HEK293 (cell line): ENCODE results near the gene GCH1.

ENCODE experiments used
- FEZF1 ChIP-seq: fragments of 450-650 bp; formaldehyde crosslinking; IDR thresholded peaks from 2 replicates; pipeline ENCODE4 v1.5.1; 2016; ENCODE audit warnings: missing biosample characterization, missing genetic modification characterization
- MZF1 ChIP-seq: fragments of 450-650 bp; formaldehyde crosslinking; IDR thresholded peaks from 2 replicates; pipeline ENCODE4 v1.5.1; 2017; ENCODE audit warnings: missing biosample characterization, missing genetic modification characterization, borderline replicate concordance
- OSR2 ChIP-seq: fragments of 450-650 bp; formaldehyde crosslinking; IDR thresholded peaks from 2 replicates; pipeline ENCODE4 v1.5.1; 2016; ENCODE audit warnings: missing biosample characterization, missing genetic modification characterization
- TCF7L2 ChIP-seq: IDR thresholded peaks from 2 replicates; pipeline ENCODE4 v1.6.1; 2011; ENCODE audit warnings: low read depth, mild to moderate bottlenecking, inconsistent platforms, low read length, moderate library complexity, borderline replicate concordance
- ZNF830 ChIP-seq: fragments of 450-650 bp; IDR thresholded peaks from 2 replicates; pipeline ENCODE4 v1.5.0; 2018; ENCODE audit warnings: missing biosample characterization, missing genetic modification characterization, low read depth, mild to moderate bottlenecking, moderate library complexity
- TF ChIP-seq, protein P1 (sequence below): fragments of 450-650 bp; formaldehyde crosslinking; IDR thresholded peaks from 2 replicates; pipeline ENCODE4 v1.5.1; 2016; ENCODE audit warnings: missing biosample characterization, missing genetic modification characterization
- TF ChIP-seq, protein P2 (sequence below): fragments of 450-650 bp; formaldehyde crosslinking; IDR thresholded peaks from 2 replicates; pipeline ENCODE4 v1.5.1; 2016; ENCODE audit warnings: missing biosample characterization, missing genetic modification characterization, borderline replicate concordance
- TF ChIP-seq, protein P3 (sequence below): fragments of 450-650 bp; formaldehyde crosslinking; IDR thresholded peaks from 2 replicates; pipeline ENCODE4 v1.5.1; 2016; ENCODE audit warnings: missing biosample characterization, missing genetic modification characterization

DNA sequence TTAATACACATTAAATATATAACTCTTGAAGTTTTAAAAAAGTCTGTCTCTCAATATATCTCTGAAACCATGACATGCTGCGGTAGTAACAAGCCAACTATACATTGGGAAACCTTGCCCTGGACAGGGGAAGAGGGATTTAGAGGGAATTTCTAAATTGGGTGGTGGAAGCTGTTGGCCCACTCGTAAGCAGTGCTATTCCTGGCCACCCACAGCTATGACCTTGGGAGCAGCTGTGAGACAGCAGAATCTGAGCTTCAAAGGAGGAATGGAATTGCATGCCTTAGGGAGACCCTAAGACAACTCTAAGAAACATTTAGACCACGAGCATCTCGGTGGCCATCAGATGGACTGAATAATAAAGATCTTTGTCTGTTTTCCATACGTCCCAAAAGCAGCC, 15.8 kb upstream of the GCH1 start:
- TF ChIP-seq OSR2 (tag by site-specific recombination) (no peak), TCF7L2 (no peak), MZF1 (tag by site-specific recombination) (no peak), FEZF1 (no peak), ZNF830 (no peak)
- TF ChIP-seq, protein P1, sequence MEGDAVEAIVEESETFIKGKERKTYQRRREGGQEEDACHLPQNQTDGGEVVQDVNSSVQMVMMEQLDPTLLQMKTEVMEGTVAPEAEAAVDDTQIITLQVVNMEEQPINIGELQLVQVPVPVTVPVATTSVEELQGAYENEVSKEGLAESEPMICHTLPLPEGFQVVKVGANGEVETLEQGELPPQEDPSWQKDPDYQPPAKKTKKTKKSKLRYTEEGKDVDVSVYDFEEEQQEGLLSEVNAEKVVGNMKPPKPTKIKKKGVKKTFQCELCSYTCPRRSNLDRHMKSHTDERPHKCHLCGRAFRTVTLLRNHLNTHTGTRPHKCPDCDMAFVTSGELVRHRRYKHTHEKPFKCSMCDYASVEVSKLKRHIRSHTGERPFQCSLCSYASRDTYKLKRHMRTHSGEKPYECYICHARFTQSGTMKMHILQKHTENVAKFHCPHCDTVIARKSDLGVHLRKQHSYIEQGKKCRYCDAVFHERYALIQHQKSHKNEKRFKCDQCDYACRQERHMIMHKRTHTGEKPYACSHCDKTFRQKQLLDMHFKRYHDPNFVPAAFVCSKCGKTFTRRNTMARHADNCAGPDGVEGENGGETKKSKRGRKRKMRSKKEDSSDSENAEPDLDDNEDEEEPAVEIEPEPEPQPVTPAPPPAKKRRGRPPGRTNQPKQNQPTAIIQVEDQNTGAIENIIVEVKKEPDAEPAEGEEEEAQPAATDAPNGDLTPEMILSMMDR (tag by site-specific recombination), result no peak
- TF ChIP-seq, protein P2, sequence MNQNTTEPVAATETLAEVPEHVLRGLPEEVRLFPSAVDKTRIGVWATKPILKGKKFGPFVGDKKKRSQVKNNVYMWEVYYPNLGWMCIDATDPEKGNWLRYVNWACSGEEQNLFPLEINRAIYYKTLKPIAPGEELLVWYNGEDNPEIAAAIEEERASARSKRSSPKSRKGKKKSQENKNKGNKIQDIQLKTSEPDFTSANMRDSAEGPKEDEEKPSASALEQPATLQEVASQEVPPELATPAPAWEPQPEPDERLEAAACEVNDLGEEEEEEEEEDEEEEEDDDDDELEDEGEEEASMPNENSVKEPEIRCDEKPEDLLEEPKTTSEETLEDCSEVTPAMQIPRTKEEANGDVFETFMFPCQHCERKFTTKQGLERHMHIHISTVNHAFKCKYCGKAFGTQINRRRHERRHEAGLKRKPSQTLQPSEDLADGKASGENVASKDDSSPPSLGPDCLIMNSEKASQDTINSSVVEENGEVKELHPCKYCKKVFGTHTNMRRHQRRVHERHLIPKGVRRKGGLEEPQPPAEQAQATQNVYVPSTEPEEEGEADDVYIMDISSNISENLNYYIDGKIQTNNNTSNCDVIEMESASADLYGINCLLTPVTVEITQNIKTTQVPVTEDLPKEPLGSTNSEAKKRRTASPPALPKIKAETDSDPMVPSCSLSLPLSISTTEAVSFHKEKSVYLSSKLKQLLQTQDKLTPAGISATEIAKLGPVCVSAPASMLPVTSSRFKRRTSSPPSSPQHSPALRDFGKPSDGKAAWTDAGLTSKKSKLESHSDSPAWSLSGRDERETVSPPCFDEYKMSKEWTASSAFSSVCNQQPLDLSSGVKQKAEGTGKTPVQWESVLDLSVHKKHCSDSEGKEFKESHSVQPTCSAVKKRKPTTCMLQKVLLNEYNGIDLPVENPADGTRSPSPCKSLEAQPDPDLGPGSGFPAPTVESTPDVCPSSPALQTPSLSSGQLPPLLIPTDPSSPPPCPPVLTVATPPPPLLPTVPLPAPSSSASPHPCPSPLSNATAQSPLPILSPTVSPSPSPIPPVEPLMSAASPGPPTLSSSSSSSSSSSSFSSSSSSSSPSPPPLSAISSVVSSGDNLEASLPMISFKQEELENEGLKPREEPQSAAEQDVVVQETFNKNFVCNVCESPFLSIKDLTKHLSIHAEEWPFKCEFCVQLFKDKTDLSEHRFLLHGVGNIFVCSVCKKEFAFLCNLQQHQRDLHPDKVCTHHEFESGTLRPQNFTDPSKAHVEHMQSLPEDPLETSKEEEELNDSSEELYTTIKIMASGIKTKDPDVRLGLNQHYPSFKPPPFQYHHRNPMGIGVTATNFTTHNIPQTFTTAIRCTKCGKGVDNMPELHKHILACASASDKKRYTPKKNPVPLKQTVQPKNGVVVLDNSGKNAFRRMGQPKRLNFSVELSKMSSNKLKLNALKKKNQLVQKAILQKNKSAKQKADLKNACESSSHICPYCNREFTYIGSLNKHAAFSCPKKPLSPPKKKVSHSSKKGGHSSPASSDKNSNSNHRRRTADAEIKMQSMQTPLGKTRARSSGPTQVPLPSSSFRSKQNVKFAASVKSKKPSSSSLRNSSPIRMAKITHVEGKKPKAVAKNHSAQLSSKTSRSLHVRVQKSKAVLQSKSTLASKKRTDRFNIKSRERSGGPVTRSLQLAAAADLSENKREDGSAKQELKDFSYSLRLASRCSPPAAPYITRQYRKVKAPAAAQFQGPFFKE (tag by site-specific recombination), result no peak
- TF ChIP-seq, protein P3, sequence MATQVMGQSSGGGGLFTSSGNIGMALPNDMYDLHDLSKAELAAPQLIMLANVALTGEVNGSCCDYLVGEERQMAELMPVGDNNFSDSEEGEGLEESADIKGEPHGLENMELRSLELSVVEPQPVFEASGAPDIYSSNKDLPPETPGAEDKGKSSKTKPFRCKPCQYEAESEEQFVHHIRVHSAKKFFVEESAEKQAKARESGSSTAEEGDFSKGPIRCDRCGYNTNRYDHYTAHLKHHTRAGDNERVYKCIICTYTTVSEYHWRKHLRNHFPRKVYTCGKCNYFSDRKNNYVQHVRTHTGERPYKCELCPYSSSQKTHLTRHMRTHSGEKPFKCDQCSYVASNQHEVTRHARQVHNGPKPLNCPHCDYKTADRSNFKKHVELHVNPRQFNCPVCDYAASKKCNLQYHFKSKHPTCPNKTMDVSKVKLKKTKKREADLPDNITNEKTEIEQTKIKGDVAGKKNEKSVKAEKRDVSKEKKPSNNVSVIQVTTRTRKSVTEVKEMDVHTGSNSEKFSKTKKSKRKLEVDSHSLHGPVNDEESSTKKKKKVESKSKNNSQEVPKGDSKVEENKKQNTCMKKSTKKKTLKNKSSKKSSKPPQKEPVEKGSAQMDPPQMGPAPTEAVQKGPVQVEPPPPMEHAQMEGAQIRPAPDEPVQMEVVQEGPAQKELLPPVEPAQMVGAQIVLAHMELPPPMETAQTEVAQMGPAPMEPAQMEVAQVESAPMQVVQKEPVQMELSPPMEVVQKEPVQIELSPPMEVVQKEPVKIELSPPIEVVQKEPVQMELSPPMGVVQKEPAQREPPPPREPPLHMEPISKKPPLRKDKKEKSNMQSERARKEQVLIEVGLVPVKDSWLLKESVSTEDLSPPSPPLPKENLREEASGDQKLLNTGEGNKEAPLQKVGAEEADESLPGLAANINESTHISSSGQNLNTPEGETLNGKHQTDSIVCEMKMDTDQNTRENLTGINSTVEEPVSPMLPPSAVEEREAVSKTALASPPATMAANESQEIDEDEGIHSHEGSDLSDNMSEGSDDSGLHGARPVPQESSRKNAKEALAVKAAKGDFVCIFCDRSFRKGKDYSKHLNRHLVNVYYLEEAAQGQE (tag by site-specific recombination), result no peak
